Fibroblast of gingiva (primary cell): ENCODE measurements around the gene AFF4.
A peak's percentile ranks its signal among the peaks of the same experiment; 100 is the strongest.

Experiments
- DNase-seq: peaks from one replicate; pipeline ENCODE4 v3.0.0-alpha.2; 2011; ENCODE audit warnings: low read depth

AFF4 gene

DNA sequence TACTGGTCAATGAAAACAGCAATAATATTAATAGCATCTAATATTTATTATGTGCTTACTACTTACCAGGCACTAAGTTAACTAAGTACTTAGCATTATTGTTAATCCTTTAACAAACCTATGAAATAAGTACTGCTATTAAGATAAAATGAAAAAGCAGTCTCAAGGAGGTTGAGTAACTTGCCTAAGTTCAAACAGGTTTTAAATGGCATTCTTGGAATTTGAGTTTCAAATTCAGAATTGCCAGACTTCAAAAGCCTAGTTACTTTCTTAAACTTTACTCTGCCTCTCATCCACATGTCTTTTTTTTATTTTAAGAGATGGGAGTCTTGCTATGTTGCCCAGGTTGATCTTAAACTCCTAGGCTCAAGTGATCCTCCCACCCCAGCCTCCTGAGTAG is 73.9 kb downstream of the AFF4 start:
- DNase-seq: no peak

DNA sequence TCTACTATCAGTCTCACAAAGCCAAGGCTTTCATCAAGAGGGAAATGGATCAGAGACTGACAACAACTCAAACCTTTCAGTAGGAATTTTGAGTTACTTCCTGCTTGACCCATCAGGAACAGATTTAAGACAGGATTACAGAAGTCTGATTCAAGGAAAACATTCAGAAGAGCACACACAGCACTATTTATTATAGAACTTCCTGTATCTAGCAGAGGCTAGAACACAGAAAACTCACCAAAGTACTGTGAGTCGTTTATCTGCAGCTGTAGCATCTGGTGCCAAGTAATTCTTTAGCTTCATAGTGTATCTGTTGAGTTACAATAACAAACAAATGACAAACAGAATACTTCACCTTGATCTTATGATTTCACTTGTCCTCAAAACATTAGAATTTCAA is 76.2 kb downstream of the AFF4 start:
- no peak for DNase-seq

DNA sequence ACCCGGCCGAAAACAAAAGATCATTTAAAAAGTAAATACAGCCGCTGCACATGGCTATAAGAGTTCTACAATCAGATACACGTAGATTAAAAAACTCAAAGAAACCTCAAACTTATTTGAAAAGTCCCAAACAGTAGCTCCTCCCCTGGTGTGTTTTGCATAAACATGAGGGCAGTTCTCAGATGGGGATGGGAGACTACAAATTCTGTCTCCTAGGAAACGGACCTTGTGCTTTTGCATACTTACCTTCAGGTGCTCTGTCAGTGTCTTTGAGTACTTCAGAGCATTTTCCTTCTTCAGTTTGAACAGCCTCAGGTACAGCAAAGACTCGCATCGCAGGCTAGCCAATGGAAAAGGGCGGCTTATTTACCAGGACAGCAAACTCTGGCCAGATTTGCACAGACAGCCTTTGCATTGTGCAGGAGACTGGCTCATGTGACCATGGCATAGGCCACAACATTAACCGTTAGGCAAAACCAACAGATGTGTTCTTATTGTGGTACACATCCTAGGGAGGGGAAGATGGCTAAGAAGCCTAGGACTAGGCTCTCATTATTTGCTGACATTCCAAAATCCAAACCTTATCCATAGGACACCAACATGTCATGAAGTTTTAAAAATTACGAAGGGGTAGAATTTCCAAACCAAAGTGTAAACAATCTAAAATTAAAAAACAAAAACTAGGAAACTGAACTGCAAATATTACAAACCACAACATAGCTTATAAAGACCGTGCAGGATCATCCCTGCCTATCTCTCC is 77.2 kb downstream of the AFF4 start:
- no peak for DNase-seq

DNA sequence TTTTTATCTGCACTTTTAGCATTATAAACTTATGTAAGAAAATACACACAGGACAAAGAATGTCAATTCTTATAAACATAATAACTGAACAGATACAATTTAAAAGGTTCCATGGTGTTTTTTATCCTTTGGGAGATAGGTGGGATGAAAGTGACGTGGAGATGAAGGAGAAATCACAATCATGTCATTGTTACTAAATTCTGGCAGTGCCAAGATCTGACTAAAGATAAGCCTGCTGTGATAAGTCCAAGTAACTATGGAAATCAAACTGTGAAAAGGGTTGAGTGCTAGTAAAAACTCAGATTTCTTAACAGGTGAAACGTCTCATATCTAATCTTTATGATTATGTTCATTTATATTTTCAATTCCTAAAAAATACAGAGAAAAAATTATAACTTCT is 78.9 kb downstream of the AFF4 start:
- DNase-seq: no peak

DNA sequence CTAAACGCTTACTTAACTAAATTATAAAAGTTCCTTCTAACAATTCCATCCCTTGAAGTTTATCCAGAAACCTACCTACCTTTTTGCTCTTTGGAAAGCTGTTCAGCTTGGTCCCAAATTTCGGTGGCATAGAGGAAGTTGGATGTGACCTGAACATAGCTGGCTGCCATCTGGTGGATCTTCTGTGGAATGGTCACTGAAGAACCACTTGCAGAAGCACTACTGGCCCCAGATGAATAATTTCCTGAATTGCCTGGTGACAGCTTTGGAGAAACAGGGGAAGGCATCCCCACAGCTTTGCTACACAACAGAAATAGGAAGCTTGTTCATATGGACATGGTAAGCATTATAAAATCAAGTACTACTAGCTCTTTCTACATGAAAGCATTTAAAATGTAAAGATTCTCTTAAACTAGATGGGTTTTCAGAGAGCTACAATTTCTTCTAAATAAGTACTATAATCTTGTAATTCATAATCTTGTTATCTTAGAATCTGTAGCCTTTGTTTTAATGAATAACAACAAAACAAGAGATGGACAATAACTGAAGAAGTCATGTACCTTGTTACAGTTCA is 80.1 kb downstream of the AFF4 start:
- peak; percentile 71 for DNase-seq

DNA sequence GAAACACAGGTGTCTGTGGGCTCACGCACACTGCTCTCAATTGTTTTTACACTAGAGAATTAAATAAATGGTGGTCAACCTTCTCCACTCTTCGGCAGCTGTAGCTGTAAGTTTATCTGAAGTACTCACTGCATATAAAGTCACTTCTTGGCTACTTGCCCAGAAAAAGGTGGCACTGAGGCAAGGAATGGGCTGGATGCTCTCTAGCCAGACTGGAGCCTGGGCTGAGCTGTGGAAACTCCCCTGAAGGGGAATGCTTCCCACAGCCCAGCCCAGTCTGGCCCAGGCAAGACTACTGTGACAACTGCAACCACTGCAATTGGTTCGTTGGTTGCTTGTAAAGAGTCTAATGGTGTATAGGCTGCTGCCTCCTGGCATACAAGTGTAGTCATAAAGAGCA is 85.5 kb downstream of the AFF4 start:
- DNase-seq: peak; percentile 13

DNA sequence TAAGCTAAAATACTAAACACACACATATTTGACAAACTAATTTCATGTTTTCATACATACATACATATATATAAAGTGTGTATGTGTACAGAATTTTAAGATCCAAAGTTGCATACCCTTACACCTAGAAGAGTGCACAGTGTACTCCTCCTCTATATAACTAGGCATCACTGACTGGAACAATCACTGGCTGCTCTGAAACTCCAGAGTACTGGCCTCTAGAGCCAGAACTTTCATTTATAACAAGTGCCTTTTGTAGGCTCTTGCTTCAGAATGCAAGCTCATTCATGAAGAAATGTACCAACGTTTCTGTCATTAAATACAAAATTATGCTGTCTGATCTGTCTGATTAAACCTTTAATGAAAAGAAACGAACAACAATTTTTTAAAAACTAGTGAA is 86.0 kb downstream of the AFF4 start:
- no peak for DNase-seq

DNA sequence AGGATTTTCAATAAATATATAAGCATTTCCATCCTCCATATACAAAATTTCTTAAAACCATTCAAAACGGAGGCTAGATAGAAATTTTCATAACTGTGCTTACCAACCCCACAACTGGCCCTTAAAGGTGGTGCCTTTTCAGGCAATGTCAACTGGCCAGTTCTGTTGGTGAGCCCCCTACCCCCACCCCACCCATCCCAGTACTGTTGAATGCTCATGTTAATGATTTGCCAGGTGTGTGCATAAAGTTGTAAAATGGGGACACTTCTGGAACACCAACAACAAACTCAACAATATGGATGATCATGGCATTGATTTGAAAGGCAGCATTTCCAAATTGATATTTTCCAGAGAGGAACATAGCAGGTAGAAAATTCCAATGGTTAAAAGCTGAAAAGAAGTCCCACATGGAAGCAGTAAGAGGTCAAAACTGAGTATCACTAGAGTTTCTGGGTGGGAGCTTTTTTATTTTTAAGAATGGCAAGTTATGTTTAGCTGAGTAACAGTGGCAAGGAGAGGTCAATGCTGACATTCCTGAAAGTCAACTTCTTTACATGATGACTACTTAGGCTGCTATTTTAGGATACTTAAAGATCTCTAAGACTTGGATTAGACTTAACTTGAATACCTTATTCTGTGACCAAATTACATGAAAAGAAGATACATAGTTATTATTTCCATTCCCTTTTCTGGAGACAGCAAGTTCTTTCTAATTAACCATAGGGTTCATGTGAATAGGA is 87.2 kb downstream of the AFF4 start:
- DNase-seq: no peak

DNA sequence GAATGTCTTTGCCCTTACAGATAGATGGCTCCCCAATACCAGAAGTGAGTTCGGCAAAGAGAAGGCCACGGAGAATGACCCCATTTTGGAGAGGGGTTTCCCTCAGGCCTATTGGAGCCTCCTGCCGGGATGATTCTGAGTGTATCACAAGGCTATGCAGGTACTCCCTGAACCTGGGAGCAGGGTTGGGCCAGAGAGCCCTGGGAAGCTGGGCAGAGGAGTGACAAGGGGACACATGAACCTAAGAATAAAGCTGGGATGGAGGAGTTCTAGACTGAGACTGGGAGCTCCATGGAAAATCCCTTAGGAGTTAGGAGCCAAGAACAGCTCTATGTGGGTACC is 89.5 kb downstream of the AFF4 start:
- no peak for DNase-seq

DNA sequence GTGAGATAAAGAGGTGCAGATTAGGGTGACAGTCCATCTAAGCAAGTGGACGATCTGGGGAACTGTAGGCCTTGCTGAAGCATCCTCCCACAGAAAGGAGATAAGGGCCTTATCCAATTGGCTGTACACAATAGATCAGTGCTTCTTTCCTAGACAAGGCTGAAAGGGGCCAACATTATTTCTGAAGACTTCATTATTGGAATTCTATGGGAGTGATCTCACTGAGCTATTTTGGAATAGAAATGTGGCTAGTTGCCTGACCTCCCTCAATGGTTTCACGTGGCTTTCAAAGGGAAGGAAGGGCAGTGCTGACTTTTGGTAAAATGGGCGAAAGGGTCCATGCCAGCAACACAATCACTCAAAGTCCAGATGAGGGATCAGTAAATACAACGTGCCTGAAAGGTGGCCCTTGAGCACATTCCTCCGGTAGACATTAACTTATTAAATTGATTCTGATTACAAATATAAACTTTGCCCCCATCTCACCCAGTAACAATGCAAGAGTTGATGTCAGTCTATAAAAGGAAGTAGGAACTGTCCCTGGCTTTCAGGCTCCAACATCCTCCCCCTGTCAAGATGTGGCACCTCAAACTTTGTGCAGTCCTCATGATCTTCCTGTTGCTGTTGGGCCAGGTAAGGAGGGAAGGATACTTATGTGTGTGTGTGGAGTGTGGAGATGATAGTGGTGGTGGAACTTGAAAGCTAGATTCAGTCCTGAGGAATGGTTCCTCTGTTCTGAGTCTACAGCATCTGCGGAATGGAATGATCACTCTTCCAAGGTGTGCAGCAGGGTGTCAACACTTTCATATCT is 90.1 kb downstream of the AFF4 start, which contains the start of gene LEAP2:
LEAP2 (plus strand) TSS at position 550 of the 811 bp plus-strand sequence; CDS start at position 577, 27 bp downstream.
- DNase-seq: no peak

DNA sequence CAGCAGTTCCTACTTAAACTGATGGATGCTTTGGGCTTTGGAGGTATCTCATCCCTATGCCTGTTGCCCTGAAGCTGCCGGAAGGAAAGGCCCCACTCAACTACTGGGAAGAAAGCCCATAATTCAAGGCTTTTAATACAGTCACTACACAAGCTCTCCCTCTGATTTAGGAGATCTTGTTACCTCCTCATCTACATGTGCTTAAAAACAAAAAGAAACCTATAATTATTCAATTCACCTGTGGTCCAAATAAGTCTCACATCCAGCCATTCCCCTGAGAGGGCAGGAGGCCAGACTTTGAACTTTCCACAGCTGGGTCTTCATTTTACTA is 90.7 kb downstream of the AFF4 start:
- no peak for DNase-seq

DNA sequence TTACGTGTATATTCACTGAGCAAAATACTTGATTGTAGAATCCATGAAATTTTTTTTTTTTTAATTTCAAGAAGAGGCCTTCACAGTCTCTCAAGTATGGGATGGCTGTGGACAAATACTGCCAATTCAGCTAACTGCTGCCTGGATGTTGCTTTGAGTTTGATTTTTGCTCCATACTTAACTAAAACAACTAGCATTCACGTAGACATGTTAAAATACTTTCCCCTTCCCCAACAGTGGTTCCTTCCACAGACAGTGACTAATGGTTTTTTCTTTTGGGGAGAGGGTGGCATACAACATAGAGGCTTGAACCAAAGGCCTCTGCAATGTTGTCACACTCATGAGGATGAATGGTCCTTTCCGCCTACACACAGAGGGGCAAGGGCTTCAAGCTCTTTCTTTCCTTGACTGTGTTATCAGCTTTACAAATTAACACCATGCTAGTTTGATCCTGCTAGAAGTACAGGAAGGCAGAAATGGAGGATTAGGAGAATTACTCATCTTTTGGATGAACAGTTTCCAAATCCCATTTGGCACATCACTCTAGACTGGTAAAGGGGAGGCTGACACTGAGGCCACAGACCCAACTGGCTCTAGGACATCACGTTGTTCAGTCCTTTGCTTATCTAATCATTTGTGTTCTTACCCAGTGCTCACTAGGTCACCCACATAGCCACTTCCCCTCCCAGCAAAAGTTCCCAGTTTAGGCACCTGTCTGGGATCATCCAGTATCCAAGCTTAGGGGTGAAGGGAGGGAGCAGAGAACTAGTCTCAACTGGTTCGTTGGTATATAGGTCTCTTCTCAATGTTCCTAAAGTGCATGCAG is 91.8 kb downstream of the AFF4 start:
- no peak for DNase-seq

DNA sequence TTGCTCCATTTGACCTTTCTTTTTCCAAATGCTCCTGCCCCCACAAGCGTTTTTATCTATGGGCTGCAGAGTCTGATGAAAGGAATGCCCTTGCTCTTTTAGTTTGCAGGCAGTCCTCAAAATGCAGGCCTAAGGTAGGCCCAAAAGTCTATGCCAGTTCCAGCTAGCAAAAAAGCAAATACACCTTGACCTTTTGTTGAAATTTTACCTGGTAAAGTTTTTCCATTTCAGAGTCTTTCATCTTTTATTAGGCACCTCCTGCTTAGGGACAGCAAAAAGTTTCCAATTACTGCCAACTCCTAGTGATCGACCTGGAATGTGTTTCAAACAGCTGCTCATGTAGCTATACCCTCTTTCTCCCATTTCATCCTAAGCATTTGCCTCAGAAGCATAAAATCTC is 92.6 kb downstream of the AFF4 start:
- DNase-seq: no peak

DNA sequence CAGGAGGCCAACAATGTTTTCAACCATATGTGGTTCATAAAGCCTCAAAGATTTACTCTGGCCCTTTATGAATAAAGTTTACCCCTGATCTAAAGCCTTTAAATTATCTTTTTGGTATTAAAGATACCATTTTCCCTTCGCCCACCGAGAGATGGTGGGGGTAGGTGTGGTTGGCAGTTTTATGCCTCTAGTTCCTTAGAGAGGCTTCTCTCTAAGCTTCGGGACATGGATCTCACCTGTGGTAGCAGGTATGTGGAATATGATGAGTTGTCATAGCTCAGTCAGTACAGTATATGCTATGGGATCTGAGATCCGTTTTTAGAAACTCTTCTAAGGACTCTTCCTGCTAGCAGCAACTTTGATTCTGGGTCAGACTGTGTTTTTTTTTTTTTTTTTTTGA is 94.7 kb downstream of the AFF4 start:
- DNase-seq: no peak

DNA sequence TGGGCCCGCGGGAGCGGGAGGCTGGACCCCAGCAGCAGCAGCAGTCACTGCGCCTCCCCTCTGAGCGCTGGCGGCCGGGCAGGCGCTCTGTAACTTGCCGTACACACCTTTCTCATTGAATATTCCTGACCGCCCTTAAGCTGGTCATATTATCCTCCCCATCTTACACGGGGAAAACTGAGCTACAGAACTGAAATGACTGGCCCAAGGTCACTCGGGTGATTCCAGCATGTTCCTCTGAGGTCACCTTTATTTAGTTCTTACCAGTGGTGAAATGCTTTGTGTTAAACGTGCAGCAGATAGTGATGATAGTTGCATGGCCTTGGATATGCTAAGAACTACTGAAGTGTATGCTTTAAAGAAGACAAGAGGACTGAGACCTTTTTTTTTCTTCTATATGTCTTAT is 96.4 kb downstream of the AFF4 start:
- DNase-seq: no peak

DNA sequence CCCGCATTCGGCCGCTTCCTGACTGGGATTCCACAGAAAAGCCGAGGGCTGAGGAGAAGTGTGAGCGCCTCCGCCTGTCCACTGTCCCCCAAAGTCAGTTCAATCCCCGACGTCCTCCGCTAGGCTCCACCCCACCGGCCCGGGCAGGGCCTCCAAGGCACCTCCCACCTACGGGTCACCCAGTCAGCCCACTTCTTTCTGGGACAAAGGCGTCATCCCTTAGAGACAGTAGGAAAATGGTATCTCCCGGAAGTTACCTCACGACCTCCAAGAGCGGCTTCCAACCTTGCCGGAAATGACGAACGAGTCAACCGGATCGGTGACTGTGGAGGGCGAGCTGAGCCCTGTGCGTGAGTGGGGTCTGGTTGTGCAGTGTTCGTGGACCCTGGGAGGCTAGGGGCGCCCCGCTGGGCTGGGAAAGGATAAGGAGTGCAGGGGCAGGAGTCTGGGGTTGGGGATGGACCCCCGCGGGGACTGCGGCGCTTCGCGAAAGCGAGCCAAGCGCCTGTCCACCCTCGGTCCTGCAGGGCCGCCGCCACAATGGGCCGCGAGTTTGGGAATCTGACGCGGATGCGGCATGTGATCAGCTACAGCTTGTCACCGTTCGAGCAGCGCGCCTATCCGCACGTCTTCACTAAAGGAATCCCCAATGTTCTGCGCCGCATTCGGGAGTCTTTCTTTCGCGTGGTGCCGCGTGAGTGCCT is 96.9 kb downstream of the AFF4 start, which contains the start of the genes GDF9 and UQCRQ:
GDF9 (minus strand) TSS at position 128 of the 704 bp plus-strand sequence. CDS start 1,936 bp downstream, outside the sequence.
UQCRQ (plus strand) TSS at position 301 of the 704 bp plus-strand sequence; CDS start at position 541, 240 bp downstream.
- DNase-seq: peak; percentile 100

DNA sequence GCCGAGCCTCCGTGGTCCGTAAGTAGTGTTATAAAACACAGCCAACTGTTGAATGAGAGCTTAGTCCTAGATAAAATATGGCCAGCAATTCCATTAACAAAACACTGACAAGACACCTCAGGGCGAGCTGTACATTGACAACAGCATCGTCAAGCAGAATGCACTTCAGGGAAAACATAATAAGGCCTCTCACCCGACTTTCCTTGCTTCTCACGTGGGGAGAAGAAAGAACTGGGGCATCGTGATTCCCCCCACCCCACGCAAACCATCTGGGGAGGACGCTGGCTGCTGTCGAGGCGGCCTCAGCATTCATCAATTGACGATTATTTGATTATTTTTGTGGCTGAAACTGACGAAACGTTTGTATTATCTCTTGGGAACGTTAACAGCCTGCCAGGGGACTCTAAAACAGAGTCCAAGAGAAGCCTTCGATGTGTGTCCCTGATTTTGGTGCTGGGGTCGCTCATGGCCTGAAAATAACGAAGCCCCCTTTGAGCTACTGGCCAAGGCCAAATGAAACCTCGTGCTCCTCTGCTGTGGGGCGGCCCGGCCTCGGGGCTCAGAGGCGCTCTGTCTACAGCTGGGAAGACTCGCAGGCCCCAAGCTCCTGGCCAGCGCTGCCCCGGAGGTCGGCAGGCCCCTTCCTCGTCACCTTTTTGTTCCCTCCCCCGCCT is 97.6 kb downstream of the AFF4 start:
- no peak for DNase-seq

DNA sequence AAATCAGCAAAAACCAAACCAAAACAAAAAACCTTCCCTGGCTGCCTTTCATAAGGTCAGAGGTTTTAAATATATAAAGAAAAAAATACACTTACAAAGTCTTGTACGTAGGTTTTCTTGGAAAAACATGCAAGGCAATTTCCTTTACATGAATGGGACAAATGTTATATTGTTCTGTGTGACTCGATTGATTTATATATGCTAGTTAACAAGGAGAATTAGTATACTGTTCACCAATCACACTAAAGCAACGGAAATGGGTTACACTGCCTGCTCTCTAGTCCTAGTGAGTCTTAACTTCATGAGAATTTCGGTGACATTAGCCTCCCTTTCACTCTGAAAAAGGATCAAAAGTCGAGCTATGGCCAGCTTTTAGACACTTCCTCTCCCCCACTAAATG is 102.7 kb downstream of the AFF4 start:
- DNase-seq: no peak

DNA sequence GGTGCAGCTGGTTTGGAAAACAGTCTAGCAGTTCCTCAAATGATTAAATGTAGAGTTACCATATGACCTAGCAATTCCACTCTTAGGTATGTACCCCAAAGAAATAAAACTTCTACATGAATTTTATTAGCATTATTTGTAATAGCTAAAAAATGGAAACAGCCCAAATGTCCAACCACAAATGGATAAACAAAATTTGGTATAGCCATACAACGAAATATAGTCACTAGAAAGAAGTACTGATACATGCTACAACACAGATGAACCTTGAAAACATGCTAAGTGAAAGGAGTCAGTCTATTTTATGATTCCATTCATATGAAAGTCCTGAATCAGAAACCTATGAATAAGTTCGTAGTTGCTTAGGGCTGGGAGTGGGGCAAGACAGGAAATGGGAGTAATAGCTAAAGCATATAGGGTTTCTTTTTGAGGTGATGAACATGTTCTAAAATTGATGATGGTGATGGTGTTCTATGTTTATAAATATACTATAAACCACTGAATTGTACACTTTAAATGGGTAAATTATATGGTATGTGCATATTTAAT is 103.5 kb downstream of the AFF4 start:
- DNase-seq: no peak

DNA sequence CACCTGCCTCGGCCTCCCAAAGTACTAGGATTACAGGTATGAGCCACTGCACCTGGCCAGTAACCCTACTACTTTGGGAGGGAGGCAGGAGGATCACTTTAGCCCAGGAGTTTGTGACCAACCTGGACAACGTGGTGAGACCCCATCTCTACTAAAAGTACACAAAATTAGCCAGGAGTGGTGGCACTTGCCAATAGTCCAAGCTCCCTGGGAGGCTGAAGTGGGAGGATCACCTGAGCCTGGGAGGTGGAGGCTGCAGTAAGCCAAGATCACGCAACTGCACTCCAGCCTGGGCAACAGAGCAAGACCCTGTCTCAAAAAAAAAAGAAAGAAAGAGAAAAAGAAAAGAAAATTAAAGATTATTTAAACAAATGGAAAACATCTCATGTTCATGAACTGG is 107.4 kb downstream of the AFF4 start:
- no peak for DNase-seq
